Activated CD4-positive, alpha-beta T cell treated with anti-CD3 and anti-CD28 coated beads, Interleukin-2, amount 50 U/mL, for 1 hour (primary cell): ENCODE results near the gene TTC28.
A peak's percentile ranks its signal among the peaks of the same experiment; 100 is the strongest.

ENCODE experiments used
- DNase-seq: peaks from one replicate; pipeline ENCODE4 v3.0.0-alpha.2; 2020

The TTC28 gene

DNA sequence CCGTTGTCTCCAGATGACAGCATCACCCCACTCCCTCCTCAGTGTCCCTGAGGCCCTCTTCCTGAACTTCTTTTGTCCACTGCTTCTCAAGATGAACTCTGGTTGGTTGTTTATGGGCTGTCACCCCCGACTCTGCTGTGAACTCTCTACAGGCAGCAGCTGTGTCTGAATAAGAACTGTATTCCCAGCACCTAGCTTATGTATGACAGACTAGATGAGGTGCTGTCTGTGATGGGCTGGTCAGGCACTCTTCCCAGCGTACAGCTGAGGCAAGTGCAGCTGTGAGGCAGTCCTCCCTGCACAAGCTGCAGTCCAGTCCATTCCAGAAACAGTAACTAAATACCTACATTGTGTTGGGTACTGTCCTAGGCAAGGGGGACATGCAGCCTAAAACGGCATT is 649.2 kb downstream of the TTC28 start:
- DNase-seq: no peak

DNA sequence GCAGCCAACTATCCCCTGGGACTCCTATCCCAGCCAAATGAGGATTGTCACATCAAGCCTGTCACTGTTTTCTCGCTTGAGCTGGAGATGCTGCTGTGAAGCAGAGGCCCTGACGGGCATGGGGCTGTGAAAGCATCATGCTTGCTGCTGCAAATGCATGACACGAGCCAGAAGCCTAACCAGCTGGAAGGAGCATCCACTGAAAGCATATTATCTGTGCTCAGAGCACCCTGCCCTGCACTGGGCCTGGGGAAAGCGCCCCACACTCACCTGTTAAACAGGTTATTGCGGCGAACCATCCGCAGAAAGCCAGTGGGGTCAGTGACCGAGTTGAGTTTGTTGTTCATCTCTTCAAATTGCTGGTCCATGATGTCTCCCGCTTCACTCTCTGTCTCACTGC is 649.7 kb downstream of the TTC28 start:
- DNase-seq: no peak

DNA sequence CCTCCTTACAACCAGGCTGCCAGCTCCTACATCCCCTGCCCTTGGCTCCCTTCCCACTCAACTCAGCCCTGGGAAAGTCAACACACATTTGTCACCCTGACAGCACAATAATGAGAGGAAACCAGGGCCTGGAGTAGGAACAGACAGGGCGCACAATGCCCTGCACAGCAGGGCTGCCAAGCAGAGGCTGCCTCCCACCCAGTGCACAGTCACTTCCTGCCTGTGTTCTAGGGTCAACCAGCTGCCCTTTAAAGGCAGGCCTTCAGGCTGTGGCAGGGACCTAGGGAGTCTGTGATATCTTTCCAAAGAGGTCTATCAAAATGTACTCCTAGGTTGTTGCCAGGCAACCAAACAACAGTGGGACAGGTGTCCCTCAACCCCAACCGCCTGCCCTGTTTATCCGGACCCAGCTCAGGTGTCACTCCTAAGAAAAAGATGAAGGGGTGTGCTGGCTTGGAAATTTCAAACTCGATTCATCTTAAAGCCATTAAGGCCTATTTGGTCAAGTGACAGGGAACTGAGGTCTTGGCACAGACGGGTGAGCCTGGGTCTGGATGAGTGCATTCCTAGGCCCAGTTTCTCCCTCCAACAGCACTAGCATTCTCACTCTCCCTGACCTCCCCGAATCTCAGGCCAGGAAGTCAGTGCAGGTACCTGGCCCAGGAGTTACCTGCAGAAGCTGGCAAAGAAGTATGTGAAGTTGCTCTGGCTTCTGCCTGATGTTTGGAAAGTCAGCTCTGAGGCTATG is 650.3 kb downstream of the TTC28 start:
- no peak for DNase-seq

DNA sequence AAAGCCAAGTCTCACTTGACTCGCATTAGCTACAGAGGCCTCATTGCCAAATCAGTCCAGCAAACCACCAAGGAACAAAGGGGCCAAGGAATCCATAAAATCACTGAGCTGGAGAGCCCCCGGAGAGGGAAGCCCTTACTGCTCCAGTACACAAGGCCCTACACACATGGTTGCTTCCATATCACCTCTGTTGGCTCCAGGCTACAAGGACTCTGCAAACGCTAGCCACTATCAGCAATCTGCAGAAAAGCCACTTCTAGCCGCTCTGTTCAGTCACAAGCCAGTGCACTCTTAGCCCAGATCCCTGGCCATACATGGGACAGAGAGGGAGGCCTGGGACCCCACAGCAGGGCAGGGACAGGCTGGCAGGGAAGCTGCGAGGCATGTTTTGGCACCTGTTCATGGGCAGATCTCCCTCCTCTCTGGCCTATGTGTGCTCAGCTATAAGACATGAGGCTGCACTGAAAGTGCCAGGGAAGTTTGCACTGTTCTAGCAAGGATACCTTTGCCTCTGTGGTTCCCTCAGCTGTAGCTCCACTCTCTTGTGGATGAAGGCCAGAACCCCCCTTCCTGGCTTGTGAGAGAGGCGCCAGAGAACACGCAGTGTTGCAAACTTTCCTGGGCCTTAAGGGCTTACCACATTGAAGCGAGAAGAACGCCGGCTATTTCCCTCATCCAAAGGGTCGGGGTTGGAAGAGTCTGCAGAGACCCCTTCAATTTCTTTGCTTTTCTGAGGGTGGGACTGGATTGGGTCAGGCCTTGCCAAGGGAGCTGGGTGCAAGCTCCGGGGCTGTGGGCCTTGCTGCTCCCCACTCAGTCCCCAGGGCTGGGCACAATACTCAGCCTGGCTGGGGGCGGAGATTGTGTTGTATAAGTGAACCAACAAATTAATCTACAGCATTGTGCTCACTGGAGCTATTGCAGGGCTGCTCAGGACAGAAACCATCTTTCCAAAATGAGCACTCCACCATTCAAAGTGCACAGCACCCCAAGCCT is 651.9 kb downstream of the TTC28 start:
- no peak for DNase-seq

DNA sequence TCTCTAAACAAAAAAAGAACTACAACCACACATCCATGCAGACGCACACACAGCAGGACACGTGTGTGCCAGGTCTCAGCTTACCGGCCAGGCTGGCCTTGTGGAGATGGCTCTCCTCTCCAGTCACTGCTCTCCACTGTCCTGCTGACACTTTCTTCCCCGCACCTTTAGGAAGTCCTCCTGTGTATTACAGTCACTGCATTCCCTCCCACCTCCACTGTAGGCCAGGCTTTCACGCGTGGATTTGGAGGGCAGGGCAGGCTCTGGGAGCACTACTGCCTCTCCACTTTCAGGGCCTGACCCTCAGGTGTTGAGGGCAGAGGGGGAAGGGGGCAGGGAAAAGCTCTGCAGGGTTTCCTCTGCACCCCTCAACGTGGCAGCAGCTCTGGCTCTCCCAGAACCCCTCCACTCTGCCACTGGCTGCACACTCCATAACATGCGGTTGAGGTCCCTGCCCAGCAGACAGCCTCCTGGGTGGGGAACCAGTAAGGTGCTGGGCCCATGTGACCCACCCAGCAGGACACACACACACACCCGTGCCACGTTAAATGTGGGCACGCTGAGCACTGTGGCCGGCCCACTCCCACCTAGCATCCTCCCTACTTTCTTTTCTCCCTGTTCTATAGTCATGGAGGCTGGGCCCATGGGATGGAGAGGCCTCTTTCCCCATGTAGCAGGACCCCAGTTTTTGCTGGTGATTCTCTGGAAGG is 653.6 kb downstream of the TTC28 start:
- DNase-seq: no peak

DNA sequence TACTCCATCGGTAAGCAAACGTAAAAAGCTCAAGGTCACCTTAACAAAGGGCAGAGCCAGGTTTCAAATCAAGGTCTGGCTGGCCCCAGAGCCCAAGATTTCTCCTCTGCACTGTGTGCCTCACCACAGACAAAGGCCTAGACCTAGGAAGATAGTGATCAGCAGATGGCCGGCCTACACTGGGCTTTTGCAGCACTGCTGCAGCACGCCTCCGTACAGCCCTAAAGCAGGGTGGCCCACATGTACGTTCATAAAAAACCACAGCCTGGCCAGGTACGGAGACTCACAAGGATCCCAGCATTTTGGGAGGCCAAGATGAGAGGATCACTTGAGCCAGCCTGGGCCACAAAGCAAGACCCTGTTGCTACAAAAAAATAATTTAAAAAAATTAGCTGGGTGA is 654.3 kb downstream of the TTC28 start:
- no peak for DNase-seq

DNA sequence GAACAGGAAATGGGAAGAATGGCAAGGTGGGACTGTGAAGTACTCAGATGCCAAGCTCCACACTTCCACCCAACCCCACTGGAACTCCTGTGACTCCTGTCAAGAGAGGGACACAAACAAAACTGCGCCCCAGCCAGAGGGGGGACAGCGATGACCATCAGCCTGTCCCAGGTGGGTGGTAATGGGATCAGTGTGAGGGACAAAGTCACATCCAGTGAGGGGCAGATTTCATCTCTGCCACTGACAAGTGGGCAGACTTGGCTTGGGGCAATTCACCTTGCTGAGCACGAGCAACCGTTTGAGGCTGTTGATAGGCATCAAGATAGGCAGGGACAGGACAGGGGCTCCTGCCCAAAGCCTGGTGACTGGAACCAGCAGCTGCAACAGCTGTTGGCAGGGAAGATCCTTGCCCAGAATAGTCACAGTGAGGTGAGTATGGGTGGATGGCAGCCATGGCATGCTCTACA is 655.2 kb downstream of the TTC28 start:
- DNase-seq: no peak

DNA sequence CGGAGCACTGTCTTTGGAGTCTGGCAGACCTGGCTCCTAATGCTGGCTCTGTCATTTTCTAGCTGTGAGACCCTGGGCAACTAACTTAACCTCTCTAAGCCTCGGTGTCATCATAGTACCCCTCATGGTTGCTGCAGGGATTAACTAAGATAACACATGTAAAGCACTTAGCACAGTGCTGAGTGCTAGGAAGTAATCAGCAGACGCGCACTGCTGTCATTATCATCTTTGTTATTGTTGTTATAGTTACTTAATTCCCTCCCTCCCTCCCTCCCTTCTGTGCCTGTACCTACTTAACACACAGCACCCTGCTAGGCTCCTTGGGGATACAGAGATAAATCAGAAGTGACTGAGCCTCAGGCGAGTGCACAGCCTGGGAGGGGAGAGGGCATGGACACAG is 655.9 kb downstream of the TTC28 start:
- no peak for DNase-seq

DNA sequence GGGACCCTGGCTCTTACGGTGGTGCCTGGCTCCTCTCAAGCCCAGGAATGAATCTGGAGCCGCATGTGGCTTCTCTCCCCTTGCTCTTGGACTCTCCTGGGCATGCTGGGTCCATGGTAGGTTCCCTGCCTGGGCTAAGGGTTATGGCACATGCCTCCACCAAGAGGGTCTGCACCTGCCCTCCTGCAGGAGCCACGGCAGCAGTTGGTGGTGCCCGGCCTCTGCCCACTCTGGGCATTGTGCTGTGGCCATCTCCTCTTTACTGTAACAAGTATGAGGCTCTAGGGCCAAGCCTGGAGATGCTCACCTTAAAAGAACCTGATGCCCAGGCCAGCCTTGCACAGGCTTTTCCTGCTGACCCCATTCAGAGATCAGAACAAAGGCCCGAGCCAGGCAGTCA is 656.6 kb downstream of the TTC28 start:
- no peak for DNase-seq

DNA sequence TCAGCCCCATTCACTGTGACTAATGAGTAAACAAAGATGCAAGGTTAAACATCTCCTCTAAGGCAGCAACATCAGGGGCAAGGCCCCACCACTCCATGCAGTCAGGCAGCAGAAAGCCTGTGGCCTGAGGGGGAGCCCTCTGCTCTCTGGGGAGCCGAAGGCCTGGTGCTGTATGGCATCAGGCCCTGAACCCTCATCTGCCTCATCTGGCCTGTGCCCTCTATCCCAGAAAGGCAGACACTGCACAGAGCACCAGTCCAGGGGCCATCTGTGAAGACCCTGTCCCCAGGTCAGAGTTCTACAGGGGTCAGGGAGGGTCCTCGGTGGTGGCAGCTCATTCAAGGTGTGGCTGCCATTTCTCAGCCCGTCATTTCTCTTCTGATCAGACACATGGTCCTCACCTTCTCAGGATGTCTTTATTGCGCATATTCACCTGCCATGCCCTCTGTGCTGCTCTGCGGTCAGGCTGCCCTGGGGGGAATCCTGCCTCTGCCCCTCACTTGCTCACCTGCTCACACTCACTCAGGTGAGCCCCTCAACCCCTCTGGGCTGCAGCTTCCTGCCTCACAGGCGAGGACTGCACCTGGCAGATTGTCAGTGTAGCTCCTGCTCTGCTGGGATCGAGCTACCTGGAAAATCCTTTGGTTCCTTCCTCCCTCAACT is 657.5 kb downstream of the TTC28 start:
- DNase-seq: no peak

DNA sequence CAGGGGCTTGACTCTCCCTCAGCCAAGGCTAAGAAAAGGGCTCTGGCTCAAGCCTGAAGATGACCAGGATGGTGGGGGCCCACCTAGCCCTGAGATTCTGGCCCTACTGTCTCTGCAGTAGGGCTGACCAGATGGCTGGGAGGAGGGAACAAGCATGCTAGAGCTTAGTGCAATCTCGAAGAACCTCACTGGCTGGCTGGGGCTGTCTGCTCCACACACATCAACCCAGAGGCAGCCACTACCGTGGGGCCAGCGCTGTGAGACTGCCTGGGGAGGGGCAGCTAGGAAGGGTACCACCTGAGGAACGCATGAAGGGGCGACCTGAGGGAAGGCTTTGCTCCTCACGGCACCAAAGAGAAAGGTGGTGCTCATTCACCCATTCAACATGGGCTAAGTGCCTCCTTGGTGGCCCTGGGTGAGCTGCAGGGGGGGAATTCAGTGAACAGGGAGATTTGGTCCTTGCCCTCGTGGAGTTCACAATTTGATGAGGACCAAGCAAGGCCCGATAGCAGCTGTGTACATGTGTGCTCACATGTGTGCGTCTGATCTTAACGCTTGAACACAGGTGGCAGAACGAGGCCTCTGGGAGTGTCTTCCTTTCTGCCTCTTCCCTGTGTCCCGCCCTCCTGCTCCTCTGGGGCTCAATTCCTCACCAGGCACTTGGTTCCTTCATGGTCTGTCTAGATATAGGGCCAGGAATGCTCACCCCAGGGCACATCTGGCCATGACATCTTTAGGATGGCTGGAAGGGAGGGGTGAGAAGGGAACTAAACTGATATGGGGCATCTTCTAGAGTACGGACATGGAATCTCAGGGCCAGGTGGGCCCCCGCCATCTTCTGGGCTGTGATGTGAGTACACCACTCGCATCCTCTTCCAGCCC is 658.3 kb downstream of the TTC28 start:
- DNase-seq: no peak

DNA sequence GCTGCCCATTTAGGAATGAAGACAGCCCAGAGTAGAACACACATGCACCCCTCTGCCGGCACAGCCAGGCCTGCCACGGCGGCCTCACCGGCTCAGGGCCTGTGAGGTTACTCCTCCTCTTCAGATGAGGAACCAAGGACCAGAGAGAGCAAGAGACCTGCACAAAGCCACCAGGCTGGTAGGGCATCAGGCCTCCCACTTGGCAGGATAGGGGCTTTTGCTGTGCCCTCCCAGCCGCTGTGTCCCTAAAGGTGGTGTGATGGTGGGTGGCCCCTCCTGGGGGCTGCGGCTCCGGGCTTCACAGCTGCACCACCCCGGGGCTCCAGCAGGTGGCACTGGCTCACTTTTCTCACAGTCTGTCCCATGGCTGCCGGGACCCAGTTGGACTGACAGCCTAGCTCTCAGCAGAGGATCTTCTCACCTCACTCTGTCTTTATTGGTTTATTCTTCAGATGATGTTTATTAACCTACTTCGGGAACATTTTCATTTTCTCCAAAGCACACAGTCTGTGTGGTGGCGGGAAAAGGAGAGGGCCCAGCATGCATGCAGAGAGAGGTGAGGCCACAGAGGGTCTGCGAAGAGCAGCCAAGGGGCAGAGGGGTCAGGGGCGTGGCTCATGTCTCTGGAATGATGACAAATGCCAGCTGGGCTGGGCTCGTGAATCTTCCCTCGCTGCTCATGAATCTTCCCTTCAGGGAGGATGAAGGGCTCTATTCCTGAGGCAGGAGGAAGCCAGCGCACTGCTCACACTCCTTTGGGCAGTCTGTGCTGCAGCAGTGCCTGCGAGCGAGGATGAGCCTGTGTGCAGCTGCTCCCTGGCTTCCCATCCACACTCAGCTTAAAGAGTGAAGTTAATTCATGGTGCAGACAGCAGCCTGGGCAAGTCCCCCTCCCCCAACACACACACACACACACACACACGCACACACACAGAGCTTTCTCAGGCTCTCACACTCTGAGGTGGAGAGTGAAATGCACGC is 659.5 kb downstream of the TTC28 start:
- peak; percentile 60 for DNase-seq

DNA sequence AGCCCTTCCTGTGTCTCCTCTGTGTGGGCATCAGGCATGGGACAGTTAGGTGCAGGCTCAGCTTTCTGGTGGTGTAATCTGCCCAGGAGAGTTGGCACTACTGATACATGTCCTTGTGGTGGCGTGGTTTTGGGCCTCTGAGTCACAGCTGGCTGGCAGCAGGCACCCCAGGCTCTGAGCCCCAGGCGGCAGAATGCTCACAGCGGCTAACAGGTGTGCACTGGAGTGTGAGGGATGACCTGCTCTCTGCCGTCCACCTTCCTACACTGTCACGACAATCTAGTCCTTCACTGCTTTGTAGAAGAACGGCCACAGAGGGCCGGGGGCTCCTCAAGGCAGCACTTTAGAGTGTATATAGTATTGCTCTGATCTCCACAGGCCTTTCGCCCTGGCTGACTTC is 660.3 kb downstream of the TTC28 start:
- DNase-seq: no peak

DNA sequence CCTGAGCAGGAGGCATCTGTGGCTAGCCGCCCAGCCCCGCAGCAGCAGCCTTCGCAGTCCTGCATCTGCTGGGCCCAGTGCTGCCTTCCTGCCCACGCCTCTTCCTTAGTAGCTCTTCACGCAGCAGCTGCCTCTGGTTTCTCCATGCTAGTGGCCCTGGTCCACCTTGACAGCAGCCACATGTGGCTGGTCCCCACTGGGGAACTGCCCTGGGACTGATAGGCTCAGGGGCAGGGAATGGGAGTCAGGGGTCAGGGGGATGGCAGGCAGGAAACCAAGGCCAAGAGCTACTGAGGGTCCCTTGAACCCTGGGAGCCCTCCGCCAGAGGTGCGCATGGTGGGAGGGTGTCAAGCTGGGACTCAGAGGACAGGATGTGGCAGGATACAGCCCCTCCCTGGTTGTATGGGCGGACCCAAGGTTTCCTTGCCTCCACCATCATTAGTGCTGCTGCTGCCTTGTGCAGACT is 661.1 kb downstream of the TTC28 start:
- DNase-seq: no peak

DNA sequence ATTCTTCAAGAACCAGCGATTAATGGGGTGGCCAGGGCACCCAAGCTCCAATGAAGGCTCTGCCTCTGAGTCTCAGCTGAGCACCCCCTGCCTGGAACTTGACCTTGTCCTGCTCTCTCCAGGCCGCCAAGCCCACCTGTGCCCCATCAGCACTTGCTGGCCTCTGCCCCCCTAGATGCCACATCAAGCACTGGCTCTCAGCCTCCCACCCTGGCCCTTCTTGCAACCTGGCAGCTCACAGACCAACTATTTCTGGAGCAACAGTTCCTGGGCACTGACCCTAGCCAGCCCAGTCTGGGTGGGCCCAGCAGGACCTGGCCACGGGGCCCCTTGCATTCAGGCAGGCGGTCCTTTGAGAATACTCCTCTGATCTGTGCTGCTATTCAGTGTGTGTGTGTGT is 661.8 kb downstream of the TTC28 start:
- no peak for DNase-seq

DNA sequence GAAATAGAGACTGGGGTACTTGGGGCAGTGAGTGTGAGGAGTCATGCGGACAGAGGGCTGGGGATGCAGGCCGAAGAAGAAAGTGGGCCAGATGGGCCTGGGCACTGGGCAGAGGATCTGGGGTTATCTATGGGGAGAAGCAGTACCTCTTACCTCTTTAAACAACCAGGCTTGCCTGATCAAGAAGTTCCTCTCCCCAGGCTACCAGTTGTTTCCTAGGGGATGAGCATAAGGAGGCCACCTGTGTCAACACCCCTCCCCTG is 662.2 kb downstream of the TTC28 start:
- no peak for DNase-seq

DNA sequence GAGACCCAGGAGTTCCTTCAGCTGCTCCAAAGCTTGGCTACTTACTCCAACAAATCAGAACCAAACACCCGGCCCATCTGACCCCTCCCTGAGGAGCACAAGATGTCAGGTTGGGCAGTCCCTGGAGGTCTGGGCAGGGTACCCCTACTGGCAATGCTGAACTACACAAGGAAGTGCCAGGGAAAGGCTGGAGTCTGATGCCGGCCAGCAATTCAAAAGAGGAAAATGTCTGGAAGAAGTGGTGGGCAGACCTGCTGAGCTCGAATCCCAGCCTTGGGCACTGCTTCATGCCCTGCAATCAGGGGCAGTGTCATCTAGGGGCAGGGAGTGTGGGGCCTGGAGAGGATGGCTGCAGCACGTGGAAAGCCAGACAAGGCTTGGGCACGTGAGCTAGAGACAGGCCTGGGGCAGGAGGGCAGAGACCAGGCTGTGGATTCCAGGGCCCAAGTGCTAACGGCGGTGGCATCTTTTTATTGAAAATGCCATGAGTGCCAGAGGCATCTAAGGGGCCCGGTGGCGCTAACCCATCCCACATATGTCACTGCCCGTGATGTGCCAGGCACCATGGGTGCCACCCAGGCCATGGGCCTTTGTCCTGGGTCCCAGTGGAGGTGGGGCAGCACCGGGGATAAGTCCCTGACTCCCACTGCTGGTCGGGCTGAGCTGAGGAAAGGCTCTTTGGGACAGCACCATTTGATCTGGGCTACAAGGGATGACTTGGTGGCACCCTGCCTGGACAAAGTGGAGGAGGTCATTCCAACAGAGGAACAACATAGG is 662.7 kb downstream of the TTC28 start:
- no peak for DNase-seq

DNA sequence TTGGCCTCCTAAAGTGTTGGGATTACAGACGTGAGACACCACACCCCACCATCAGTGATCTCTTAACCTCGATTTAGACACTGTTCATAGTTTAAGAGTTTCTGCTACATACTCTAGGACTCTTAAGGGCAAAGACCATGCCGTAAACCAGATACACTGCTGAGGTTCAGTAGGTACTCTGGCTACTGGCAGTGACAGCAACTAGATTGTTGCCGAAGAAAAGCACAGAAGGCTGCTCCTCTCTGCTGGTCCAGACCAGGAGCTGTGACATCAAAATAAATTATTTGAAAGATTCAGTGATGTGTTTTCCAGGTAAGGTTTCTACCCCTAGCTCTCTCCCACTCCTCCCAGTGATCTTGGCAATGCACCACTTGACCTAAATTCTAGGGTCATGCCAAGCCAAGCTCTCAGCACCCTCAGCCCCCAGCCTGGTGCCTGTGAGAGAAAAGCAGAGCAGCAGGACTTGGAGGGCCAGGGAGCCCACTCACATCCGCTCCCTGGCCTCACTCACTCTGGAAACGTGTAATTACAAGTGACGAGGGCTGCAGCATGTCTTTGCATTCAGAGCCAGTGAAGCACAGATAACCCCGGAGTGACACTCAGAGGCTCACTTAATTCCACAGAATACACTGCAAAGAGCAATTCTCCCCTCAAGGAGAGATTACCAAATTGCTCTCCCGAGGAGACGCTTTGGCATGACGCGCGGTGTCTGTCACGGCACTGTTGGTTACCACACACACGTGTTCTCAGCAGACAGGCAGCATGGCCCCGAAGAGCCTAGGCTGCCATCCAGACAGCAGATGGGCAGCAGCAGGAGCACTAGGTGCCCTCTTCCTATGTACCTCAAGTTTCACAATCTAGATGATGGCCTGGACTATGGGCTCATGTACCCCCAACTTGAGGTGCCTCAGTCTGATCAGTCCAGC is 663.7 kb downstream of the TTC28 start:
- no peak for DNase-seq

DNA sequence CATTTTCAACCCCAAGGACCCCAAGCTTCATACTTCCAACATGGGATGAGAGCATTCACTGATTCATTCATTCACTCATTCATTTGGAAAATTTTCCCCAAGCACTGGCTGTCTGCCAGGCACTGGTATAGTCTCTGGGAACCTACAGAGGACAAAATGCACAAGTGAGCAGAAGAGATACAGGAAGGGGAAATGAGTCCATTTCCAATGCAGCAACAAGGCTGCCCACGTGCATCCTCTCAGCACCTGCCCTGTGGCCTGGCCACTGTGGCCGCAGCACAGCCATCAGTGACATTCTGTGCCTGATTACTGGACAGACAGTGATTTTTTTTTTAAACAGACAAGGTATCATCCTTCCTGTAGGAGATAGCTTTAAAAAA is 664.6 kb downstream of the TTC28 start:
- no peak for DNase-seq
